GM18498 (cell line): Measurements from ENCODE around the gene SLC25A25.
A peak's percentile ranks its signal among the peaks of the same experiment; 100 is the strongest.
"Not testable (repeated sequence)": the region's sequence is repeated elsewhere in the genome, so short reads cannot be mapped to it uniquely, and the experiment has no call there.

Experiments used
- ATAC-seq: cut with Tn5 transposase; IDR thresholded peaks from one replicate; pipeline ENCODE4 v1.9.1; 2021; ENCODE audit warnings: mild to moderate bottlenecking, moderate library complexity; ENCODE audit not compliant: unreplicated experiment

SLC25A25 gene

GRCh38 chr9:128123451-128124080 is 55.5 kb downstream of the SLC25A25 start:
- no peak for ATAC-seq

- ATAC-seq, result no peak
Observed at GRCh38 chr9:128124451-128124850, 56.4 kb downstream of the SLC25A25 start.

- ATAC-seq, result no peak
Observed at GRCh38 chr9:128124873-128125579, 57.0 kb downstream of the SLC25A25 start.

GRCh38 chr9:128125580-128126354 is 57.7 kb downstream of the SLC25A25 start:
- ATAC-seq, result no peak

GRCh38 chr9:128127568-128127989 is 59.5 kb downstream of the SLC25A25 start, which contains the start of gene PTGES2:
Gene PTGES2 (minus strand): TSS chr9:128127729. CDS start chr9:128127717, 12 bp downstream.
- ATAC-seq, result peak; percentile 70

- ATAC-seq, result peak; percentile 73
Observed at GRCh38 chr9:128127990-128128835, 60.2 kb downstream of the SLC25A25 start.

- ATAC-seq, result no peak
Observed at GRCh38 chr9:128128836-128129590, 61.0 kb downstream of the SLC25A25 start.

GRCh38 chr9:128129976-128130590 is 62.1 kb downstream of the SLC25A25 start:
- ATAC-seq, result not testable (repeated sequence)

GRCh38 chr9:128130651-128131050 is 62.6 kb downstream of the SLC25A25 start:
- not testable (repeated sequence) for ATAC-seq

GRCh38 chr9:128131346-128131745 is 63.3 kb downstream of the SLC25A25 start:
- ATAC-seq, result not testable (repeated sequence)

- not testable (repeated sequence) for ATAC-seq
Observed at GRCh38 chr9:128132139-128132538, 64.1 kb downstream of the SLC25A25 start.

GRCh38 chr9:128135561-128135960 is 67.5 kb downstream of the SLC25A25 start:
- not testable (repeated sequence) for ATAC-seq

- ATAC-seq, result no peak
Observed at GRCh38 chr9:128136816-128137793, 69.1 kb downstream of the SLC25A25 start.

GRCh38 chr9:128138001-128138400 is 70.0 kb downstream of the SLC25A25 start:
- ATAC-seq, result no peak

- no peak for ATAC-seq
Observed at GRCh38 chr9:128139621-128140020, 71.6 kb downstream of the SLC25A25 start.

GRCh38 chr9:128141604-128142003 is 73.6 kb downstream of the SLC25A25 start:
- ATAC-seq, result no peak

GRCh38 chr9:128142061-128142460 is 74.0 kb downstream of the SLC25A25 start:
- no peak for ATAC-seq

GRCh38 chr9:128142596-128142995 is 74.6 kb downstream of the SLC25A25 start:
- ATAC-seq, result no peak
